K562 (cell line): ENCODE data around the gene PRRG4. TPM values are rescaled to one million over a fixed set of nuclear protein-coding genes. Genes with fewer than 3 reads are reported as not detected.

Source experiments
- ETS2 ChIP-seq: IDR thresholded peaks from 2 replicates; pipeline ENCODE4 v1.6.1; 2016; ENCODE audit warnings: borderline replicate concordance, missing genetic modification characterization, mild to moderate bottlenecking, moderate library complexity, missing compliant biosample characterization; ENCODE audit not compliant: poor library complexity, severe bottlenecking
- FOXO4 ChIP-seq: fragments of 450-650 bp; formaldehyde crosslinking; IDR thresholded peaks from 2 replicates; pipeline ENCODE4 v1.4.0; 2020; ENCODE audit warnings: mild to moderate bottlenecking, moderate library complexity
- GTF2E2 ChIP-seq: fragments of 200-800 bp; sonication (Bioruptor generic); IDR thresholded peaks from 2 replicates; pipeline ENCODE4 v1.6.1; 2016; ENCODE audit warnings: missing genetic modification characterization, missing compliant biosample characterization
- HLTF ChIP-seq: fragments of 450-650 bp; IDR thresholded peaks from 2 replicates; pipeline ENCODE4 v1.6.1; 2016
- KAT8 ChIP-seq: fragments of 450-650 bp; IDR thresholded peaks from 2 replicates; pipeline ENCODE4 v1.6.1; 2016; ENCODE audit warnings: low read depth, mild to moderate bottlenecking
- KLF1 ChIP-seq: fragments of 450-650 bp; IDR thresholded peaks from 2 replicates; pipeline ENCODE4 v1.6.1; 2016; ENCODE audit warnings: missing genetic modification characterization, missing compliant biosample characterization
- MEF2A ChIP-seq: IDR thresholded peaks from 2 replicates; pipeline ENCODE4 v1.6.1; 2011; ENCODE audit warnings: low read depth, mild to moderate bottlenecking, low read length, moderate library complexity; ENCODE audit not compliant: control insufficient read depth
- MXI1 ChIP-seq: IDR thresholded peaks from 2 replicates; pipeline ENCODE4 v1.6.1; 2011; ENCODE audit warnings: low read depth, mild to moderate bottlenecking, improper control_type of control experiment, low read length
- PHF20 ChIP-seq: fragments of 450-650 bp; IDR thresholded peaks from 2 replicates; pipeline ENCODE4 v1.6.1; 2018; ENCODE audit not compliant: partially characterized antibody
- PKNOX1 ChIP-seq: fragments of 450-650 bp; IDR thresholded peaks from 2 replicates; pipeline ENCODE4 v1.6.1; 2016
- SIRT6 ChIP-seq: IDR thresholded peaks from one replicate; pipeline ENCODE4 v1.6.1; 2012; ENCODE audit warnings: low read depth, mild to moderate bottlenecking, control low read depth, inconsistent platforms, low read length, moderate library complexity
- SNRNP70 ChIP-seq: fragments of 200-400 bp; formaldehyde crosslinking; optimal IDR thresholded peaks from 2 replicates; pipeline ENCODE3; 2017; ENCODE audit warnings: low read depth, low read length
- TCF3 ChIP-seq: sonication (generic); formaldehyde crosslinking; IDR thresholded peaks from 2 replicates; pipeline ENCODE4 v1.4.0; 2020; ENCODE audit warnings: mild to moderate bottlenecking, missing genetic modification reagents
- TEAD2 ChIP-seq: fragments of 450-650 bp; IDR thresholded peaks from 2 replicates; pipeline ENCODE4 v1.6.1; 2016; ENCODE audit warnings: missing genetic modification characterization, control low read depth, missing compliant biosample characterization
- ZNF212 ChIP-seq: fragments of 450-650 bp; formaldehyde crosslinking; IDR thresholded peaks from 2 replicates; pipeline ENCODE4 v1.4.0; 2020; ENCODE audit warnings: mild to moderate bottlenecking
- ZNF316 ChIP-seq: fragments of 450-650 bp; IDR thresholded peaks from 2 replicates; pipeline ENCODE4 v1.6.1; 2016
- ZNF395 ChIP-seq: fragments of 200-800 bp; sonication (Bioruptor generic); IDR thresholded peaks from 2 replicates; pipeline ENCODE4 v1.6.1; 2017; ENCODE audit warnings: missing genetic modification characterization, missing compliant biosample characterization
- ZNF512 ChIP-seq: IDR thresholded peaks from 2 replicates; pipeline ENCODE4 v1.6.1; 2016; ENCODE audit warnings: missing genetic modification characterization, missing compliant biosample characterization
- polyA plus RNA-seq, 8 experiments: library from polyadenylated mRNA; depleted of rRNA in 4 of 8; stranded (reverse) in 5 of 8; unstranded in 3 of 8; fragments of >200 nt; fragmentation: Nextera tagmentation in 2 of 8; fragmentation: Illumina TruSeq in 1 of 8; extraction: Ambion mirVana in 2 of 8; extraction: Trizol in 1 of 8; gene quantifications; 2 replicates each; pipeline versions ENCODE4 v1.2.1 to v1.2.3, GENCODE V29; 2011 to 2014; ENCODE audit warnings: inconsistent platforms in 1 of 8, missing spikeins in 1 of 8
- total RNA-seq, 7 experiments: library from RNA; depleted of rRNA in 6 of 7; stranded (reverse); fragments of >200 nt in 6 of 7; fragmentation: Illumina TruSeq in 2 of 7; extraction: Trizol in 2 of 7; gene quantifications; 2 replicates each; pipeline versions ENCODE4 v1.2.1 to v1.2.3, GENCODE V29; 2011 to 2021; ENCODE audit warnings: low replicate concordance in 1 of 7
- TF ChIP-seq, protein P1 (sequence below): fragments of 450-650 bp; IDR thresholded peaks from 2 replicates; pipeline ENCODE4 v1.6.1; 2018; ENCODE audit not compliant: partially characterized antibody

PRRG4 gene
- total and polyA plus RNA-seq, 9 of the 15 experiments (the other 6 are each of a cell fraction or from before 2014, with no cell fraction given): not detected

GRCh38 chr11:32892355-32893092 lies 62.8 kb downstream of the PRRG4 start, which contains the start of gene QSER1 (continued):
- TF ChIP-seq, protein P1, sequence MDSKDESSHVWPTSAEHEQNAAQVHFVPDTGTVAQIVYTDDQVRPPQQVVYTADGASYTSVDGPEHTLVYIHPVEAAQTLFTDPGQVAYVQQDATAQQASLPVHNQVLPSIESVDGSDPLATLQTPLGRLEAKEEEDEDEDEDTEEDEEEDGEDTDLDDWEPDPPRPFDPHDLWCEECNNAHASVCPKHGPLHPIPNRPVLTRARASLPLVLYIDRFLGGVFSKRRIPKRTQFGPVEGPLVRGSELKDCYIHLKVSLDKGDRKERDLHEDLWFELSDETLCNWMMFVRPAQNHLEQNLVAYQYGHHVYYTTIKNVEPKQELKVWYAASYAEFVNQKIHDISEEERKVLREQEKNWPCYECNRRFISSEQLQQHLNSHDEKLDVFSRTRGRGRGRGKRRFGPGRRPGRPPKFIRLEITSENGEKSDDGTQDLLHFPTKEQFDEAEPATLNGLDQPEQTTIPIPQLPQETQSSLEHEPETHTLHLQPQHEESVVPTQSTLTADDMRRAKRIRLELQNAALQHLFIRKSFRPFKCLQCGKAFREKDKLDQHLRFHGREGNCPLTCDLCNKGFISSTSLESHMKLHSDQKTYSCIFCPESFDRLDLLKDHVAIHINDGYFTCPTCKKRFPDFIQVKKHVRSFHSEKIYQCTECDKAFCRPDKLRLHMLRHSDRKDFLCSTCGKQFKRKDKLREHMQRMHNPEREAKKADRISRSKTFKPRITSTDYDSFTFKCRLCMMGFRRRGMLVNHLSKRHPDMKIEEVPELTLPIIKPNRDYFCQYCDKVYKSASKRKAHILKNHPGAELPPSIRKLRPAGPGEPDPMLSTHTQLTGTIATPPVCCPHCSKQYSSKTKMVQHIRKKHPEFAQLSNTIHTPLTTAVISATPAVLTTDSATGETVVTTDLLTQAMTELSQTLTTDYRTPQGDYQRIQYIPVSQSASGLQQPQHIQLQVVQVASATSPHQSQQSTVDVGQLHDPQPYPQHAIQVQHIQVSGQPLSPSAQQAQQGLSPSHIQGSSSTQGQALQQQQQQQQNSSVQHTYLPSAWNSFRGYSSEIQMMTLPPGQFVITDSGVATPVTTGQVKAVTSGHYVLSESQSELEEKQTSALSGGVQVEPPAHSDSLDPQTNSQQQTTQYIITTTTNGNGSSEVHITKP: no peak
- no peak for TF ChIP-seq ZNF512 (tag)
- no peak for TF ChIP-seq ZNF212 (CRISPR knock-in tag)
- TF ChIP-seq PHF20: peak; percentile 57
- no peak for TF ChIP-seq MEF2A
- TF ChIP-seq HLTF: no peak
- TF ChIP-seq ETS2 (tag): no peak
- no peak for TF ChIP-seq SNRNP70
- no peak for TF ChIP-seq TEAD2 (tag)
- no peak for TF ChIP-seq SIRT6
- TF ChIP-seq TCF3: peak; percentile 45; the same call in 1 of the 2 replicates
- TF ChIP-seq ZNF395 (CRISPR knock-in tag): 0 out of 2 replicates have a peak, but pooled peaks have one; percentile 19
- TF ChIP-seq KLF1: no peak
- peak; percentile 94 for TF ChIP-seq ZNF316
- no peak for TF ChIP-seq GTF2E2 (tag)
- no peak for TF ChIP-seq FOXO4 (CRISPR knock-in tag)
- no peak for TF ChIP-seq KAT8
- no peak for TF ChIP-seq PKNOX1
- no peak for TF ChIP-seq MXI1
